Measurements from ENCODE around the gene IL13.
"Not testable (repeated sequence)": the region's sequence is repeated elsewhere in the genome, so short reads cannot be mapped to it uniquely, and the experiment has no call there.

IL13 gene

GRCh38 chr5:132684922-132685720 is 27.1 kb downstream of the IL13 start:
- TF ChIP-seq CTCF (IDR thresholded peaks at IDR 0.05; ENCODE audit: low read depth, low read length, missing control alignments), result no peak
- H3K4me3 ChIP-seq (ENCODE audit: low read depth, low read length), result no peak overlapping the region
- DNase-seq (ENCODE audit: low read depth), result no peak

- no peak overlapping the region for H3K4me3 ChIP-seq (ENCODE audit: low read depth, low read length)
- no peak for DNase-seq (ENCODE audit: low read depth)
- no peak for TF ChIP-seq CTCF (IDR thresholded peaks at IDR 0.05; ENCODE audit: low read depth, low read length, missing control alignments)
Measured at GRCh38 chr5:132686193-132686592, 28.2 kb downstream of the IL13 start.

- TF ChIP-seq CTCF (IDR thresholded peaks at IDR 0.05; ENCODE audit: low read depth, low read length, missing control alignments), result no peak
- no peak for DNase-seq (ENCODE audit: low read depth)
- H3K4me3 ChIP-seq (ENCODE audit: low read depth, low read length), result no peak overlapping the region
Measured at GRCh38 chr5:132687995-132688394, 30.0 kb downstream of the IL13 start.

- no peak for TF ChIP-seq CTCF (IDR thresholded peaks at IDR 0.05; ENCODE audit: low read depth, low read length, missing control alignments)
- DNase-seq (ENCODE audit: low read depth), result no peak
- no peak overlapping the region for H3K4me3 ChIP-seq (ENCODE audit: low read depth, low read length)
Measured at GRCh38 chr5:132688536-132689339, 30.8 kb downstream of the IL13 start.

GRCh38 chr5:132689513-132689912 is 31.5 kb downstream of the IL13 start:
- TF ChIP-seq CTCF (IDR thresholded peaks at IDR 0.05; ENCODE audit: low read depth, low read length, missing control alignments), result no peak
- no peak for DNase-seq (ENCODE audit: low read depth)
- no peak overlapping the region for H3K4me3 ChIP-seq (ENCODE audit: low read depth, low read length)

GRCh38 chr5:132690156-132690555 is 32.2 kb downstream of the IL13 start:
- H3K4me3 ChIP-seq (ENCODE audit: low read depth, low read length), result no peak overlapping the region
- no peak for DNase-seq (ENCODE audit: low read depth)
- TF ChIP-seq CTCF (IDR thresholded peaks at IDR 0.05; ENCODE audit: low read depth, low read length, missing control alignments), result no peak

GRCh38 chr5:132691755-132692631 is 34.0 kb downstream of the IL13 start:
- DNase-seq (ENCODE audit: low read depth); H3K4me3 ChIP-seq (ENCODE audit: low read depth, low read length): not testable (repeated sequence)
